ENCODE measurements around the gene DHRS4L2. TPM values are rescaled to one million over a fixed set of nuclear protein-coding genes. Genes with fewer than 3 reads are reported as not detected.
"Not testable (repeated sequence)": the region's sequence is repeated elsewhere in the genome, so short reads cannot be mapped to it uniquely, and the experiment has no call there.

The DHRS4L2 gene
- total RNA-seq = 18.5 and 20.7 TPM in 2 replicates
- 18.2 and 21.9 TPM in 2 replicates for polyA plus RNA-seq
- polyA plus RNA-seq (2011; cell fraction: cytosol; rRNA removed) = 24.0 and 26.1 TPM in 2 replicates
- 11.4 and 15.6 TPM in 2 replicates for polyA plus RNA-seq (2011; cell fraction: nucleus; rRNA removed)
- polyA plus RNA-seq (2012) = 18.6 and 20.4 TPM in 2 replicates
- 10.1 and 12.2 TPM in 2 replicates for polyA minus RNA-seq
- 30.6 TPM for polyA minus RNA-seq (2011; cell fraction: cytosol; rRNA and poly(A)+ RNA removed)
- 2.6 and 3.9 TPM in 2 replicates for polyA minus RNA-seq (2011; cell fraction: nucleus; rRNA and poly(A)+ RNA removed)
- percentile 48 among the genes with signal in this experiment for Bru-seq, nascent RNA
- percentile 54 among the genes with signal in this experiment for BruChase-seq, experiment 1, labeled RNA remaining after a 6-hour chase
- percentile 45 among the genes with signal in this experiment for BruChase-seq, experiment 2, labeled RNA remaining after a 2-hour chase
- long read RNA-seq, partial matches to known transcripts = 2 of 8 reads
- long read RNA-seq, other reads (novel, unspliced or antisense) = 5 of 8 reads

DNA sequence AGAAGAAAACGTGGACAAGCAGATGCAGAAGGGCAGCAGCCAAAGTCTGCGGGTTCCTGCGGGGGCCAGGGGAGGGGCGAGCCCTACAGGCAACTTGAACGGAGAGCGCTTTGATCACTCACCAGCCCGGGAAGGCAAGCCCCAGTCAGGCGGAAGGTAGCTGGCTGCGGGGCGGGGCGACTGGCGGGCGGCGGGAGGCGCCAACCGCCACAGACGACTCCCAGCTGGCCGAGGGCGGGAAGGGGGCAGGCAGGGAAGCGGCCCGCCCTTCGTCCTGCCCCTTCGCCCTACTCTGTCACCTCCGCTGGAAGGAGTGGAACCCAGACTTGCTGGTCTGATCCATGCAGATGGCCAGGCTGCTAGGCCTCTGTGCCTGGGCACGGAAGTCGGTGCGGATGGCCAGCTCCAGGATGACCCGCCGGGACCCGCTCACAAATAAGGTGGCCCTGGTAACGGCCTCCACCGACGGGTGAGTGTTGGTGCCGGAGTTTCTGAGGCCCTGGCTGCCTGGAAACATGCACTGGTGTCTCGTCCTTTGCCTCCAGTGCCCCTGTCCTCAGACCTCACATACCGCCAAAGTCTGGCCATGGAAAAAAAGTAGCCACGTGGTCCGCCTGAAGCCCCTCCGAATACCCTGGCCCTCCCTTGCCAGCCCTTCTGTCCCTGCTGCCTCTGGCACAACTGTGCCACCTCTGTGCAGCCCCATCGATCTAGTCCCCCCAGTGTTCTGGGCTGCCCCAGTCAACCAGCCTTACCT is at the start of gene DHRS4L2:
DHRS4L2 (plus strand) TSS at position 323 of the 757 bp plus-strand sequence; CDS start at position 342, 19 bp downstream.
- DNase-seq (ENCODE audit: low read depth, low spot score) (peak; percentile 64), FAIRE-seq (peak; percentile 87)
- H4K20me1 ChIP-seq (replicated peaks; ENCODE audit: control insufficient read depth, extremely low read depth, insufficient read depth, low read length); POLR2A ChIA-PET; H3K9ac ChIP-seq (replicated peaks; ENCODE audit: extremely low read depth, insufficient read depth, low read length); H3K4me1 ChIP-seq (ENCODE audit: control insufficient read depth, extremely low read depth, insufficient read depth, low read length); H3K9me3 ChIP-seq (replicated peaks; ENCODE audit: control insufficient read depth, insufficient read depth, low read length); H3K27ac ChIP-seq (ENCODE audit: insufficient read depth, low read depth, low read length); H3K36me3 ChIP-seq (ENCODE audit: control insufficient read depth in 2 of 2, extremely low read depth in 1 of 2, insufficient read depth in 2 of 2, low read length in 2 of 2); dilution Hi-C loops (cut with MboI; ENCODE audit: extremely low pct_ligation_motif_present, low sequenced_read_pairs); H3K27me3 ChIP-seq (ENCODE audit: control insufficient read depth in 2 of 2, insufficient read depth in 2 of 2, low read length in 2 of 2); H3K9me1 ChIP-seq (replicated peaks; ENCODE audit: control insufficient read depth, extremely low read depth, insufficient read depth, low read length); BruUV-seq (replicated peaks); H3K79me2 ChIP-seq (ENCODE audit: control insufficient read depth, insufficient read depth, low read length): not testable (repeated sequence)
- H2AFZ ChIP-seq (ENCODE audit: low read depth, low read length) = peak within 1 kb of the TSS; percentile 82
- H3K4me3 ChIP-seq (replicated peaks in 1 of 3; ENCODE audit: insufficient read depth in 1 of 3, low read depth in 1 of 3, low read length in 3 of 3) = peak within 1 kb of the TSS in 1 of 3 experiments; percentile 41
- CTCF ChIA-PET = interaction anchor here (1.2 kb wide), 1 partner anchor 47 kb away, joined by 4 read pairs; no protein-coding TSS in a partner anchor
- peak within 1 kb of the TSS; percentile 36 for H3K4me2 ChIP-seq (ENCODE audit: insufficient read depth, low read length)
- intact Hi-C loops (cut with micrococcal nuclease) = loop anchor here (1.0 kb wide), 1 partner anchor 48 kb away; no protein-coding TSS in a partner anchor

DNA sequence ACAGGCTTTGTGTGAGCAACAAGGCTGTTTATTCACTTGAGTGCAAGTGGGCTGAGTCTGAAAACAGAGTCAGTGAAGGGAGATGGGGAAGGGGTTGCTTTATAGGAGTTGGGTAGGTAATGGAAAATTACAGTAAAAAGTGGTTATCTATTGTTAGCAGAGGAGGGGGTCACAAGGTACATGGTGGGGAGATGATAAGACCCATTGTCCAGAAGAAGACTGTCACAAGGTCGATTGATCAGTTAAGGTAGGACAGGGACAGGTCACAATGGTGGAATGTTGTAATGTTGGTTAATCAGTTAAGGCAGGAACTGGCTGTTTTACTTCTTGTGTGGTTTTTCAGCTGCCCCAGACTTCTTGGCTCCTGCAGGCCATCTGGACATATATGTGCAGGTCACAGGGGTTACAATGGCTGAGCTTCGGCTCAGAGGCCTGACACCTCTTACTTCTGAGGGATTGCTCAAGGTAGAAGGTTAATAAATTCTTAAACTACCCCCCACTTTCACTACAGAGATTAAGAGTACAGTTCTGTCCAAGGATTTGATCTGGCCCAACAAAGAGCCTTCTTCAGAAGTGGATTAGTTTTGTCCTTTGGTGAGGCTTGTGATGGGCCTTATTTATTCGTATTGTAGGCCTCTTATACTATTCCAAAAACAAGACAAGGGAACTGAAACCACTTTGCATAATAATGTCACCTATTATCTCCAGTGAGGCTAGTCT is 49.0 kb upstream of the DHRS4L2 start:
- H3K4me2 ChIP-seq (ENCODE audit: insufficient read depth, low read length) = no peak overlapping the region
- intact Hi-C loops (cut with micrococcal nuclease) (no loop called here), dilution Hi-C loops (cut with MboI; ENCODE audit: extremely low pct_ligation_motif_present, low sequenced_read_pairs) (no loop called here)
- H2AFZ ChIP-seq (ENCODE audit: low read depth, low read length) = no peak overlapping the region
- H3K9me1 ChIP-seq (replicated peaks; ENCODE audit: control insufficient read depth, extremely low read depth, insufficient read depth, low read length) = no peaks in the 10 kb centered on the region
- no peak overlapping the region for H3K27ac ChIP-seq (ENCODE audit: insufficient read depth, low read depth, low read length)
- H3K27me3 ChIP-seq (ENCODE audit: control insufficient read depth in 2 of 2, insufficient read depth in 2 of 2, low read length in 2 of 2) = no peaks in the 10 kb centered on the region
- no peak for TF ChIP-seq POLR2A (IDR thresholded peaks at IDR 0.05; ENCODE audit: low read depth, low read length)
- TF ChIP-seq, protein P1, sequence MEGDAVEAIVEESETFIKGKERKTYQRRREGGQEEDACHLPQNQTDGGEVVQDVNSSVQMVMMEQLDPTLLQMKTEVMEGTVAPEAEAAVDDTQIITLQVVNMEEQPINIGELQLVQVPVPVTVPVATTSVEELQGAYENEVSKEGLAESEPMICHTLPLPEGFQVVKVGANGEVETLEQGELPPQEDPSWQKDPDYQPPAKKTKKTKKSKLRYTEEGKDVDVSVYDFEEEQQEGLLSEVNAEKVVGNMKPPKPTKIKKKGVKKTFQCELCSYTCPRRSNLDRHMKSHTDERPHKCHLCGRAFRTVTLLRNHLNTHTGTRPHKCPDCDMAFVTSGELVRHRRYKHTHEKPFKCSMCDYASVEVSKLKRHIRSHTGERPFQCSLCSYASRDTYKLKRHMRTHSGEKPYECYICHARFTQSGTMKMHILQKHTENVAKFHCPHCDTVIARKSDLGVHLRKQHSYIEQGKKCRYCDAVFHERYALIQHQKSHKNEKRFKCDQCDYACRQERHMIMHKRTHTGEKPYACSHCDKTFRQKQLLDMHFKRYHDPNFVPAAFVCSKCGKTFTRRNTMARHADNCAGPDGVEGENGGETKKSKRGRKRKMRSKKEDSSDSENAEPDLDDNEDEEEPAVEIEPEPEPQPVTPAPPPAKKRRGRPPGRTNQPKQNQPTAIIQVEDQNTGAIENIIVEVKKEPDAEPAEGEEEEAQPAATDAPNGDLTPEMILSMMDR (IDR thresholded peaks at IDR 0.05; ENCODE audit: extremely low read depth in 1 of 2, insufficient read depth in 1 of 2, low read depth in 1 of 2, low read length in 2 of 2) = no peak
- TF ChIP-seq FOS (IDR thresholded peaks at IDR 0.05; ENCODE audit: borderline replicate concordance, insufficient read depth, low read length) = no peak
- TF ChIP-seq MYC (IDR thresholded peaks at IDR 0.05; ENCODE audit: low read depth, low read length) = no peak
- TF ChIP-seq POLR2AphosphoS5 (IDR thresholded peaks at IDR 0.05; ENCODE audit: insufficient read depth, low read depth, low read length) = no peak
- no peak for TF ChIP-seq EZH2 (IDR thresholded peaks at IDR 0.05; ENCODE audit: borderline replicate concordance, low read depth, low read length, severe bottlenecking)
- TF ChIP-seq, protein P2, sequence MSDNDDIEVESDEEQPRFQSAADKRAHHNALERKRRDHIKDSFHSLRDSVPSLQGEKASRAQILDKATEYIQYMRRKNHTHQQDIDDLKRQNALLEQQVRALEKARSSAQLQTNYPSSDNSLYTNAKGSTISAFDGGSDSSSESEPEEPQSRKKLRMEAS (IDR thresholded peaks at IDR 0.05; ENCODE audit: insufficient read depth, insufficient read length) = no peak
- TF ChIP-seq JUN (IDR thresholded peaks at IDR 0.05; ENCODE audit: borderline replicate concordance, insufficient read depth, insufficient read length, low read depth) = no peak
- TF ChIP-seq GATA2 (IDR thresholded peaks at IDR 0.05; ENCODE audit: insufficient read depth, insufficient read length, low read depth, low read length) = no peak
- H3K79me2 ChIP-seq (ENCODE audit: control insufficient read depth, insufficient read depth, low read length) = no peaks in the 10 kb centered on the region
- POLR2A ChIA-PET = no interaction called here
- BruUV-seq (replicated peaks) = TSS peak; percentile 28
- H3K9me3 ChIP-seq (replicated peaks; ENCODE audit: control insufficient read depth, insufficient read depth, low read length) = no peaks in the 10 kb centered on the region
- H3K4me3 ChIP-seq (replicated peaks in 1 of 3; ENCODE audit: insufficient read depth in 1 of 3, low read depth in 1 of 3, low read length in 3 of 3) = no peak overlapping the region
- no peak overlapping the region for H3K9ac ChIP-seq (replicated peaks; ENCODE audit: extremely low read depth, insufficient read depth, low read length)
- FAIRE-seq = no peak
- CTCF ChIA-PET = no interaction called here
- H3K36me3 ChIP-seq (ENCODE audit: control insufficient read depth in 2 of 2, extremely low read depth in 1 of 2, insufficient read depth in 2 of 2, low read length in 2 of 2) = no peaks in the 10 kb centered on the region
- no peaks in the 10 kb centered on the region for H4K20me1 ChIP-seq (replicated peaks; ENCODE audit: control insufficient read depth, extremely low read depth, insufficient read depth, low read length)
- H3K4me1 ChIP-seq (ENCODE audit: control insufficient read depth, extremely low read depth, insufficient read depth, low read length) = no peaks in the 10 kb centered on the region
- DNase-seq (ENCODE audit: low read depth, low spot score) = no peak
